H1 (cell line): ENCODE data around the gene KLHL7. TPM values are rescaled to one million over a fixed set of nuclear protein-coding genes. Genes with fewer than 3 reads are reported as not detected.

Source experiments
- BACH1 ChIP-seq: IDR thresholded peaks from 2 replicates; pipeline ENCODE4 v1.6.1; 2012; ENCODE audit warnings: low read length, improper control_type of control experiment
- CBX5 ChIP-seq: fragments of 300-800, 300-1000 bp; sonication (generic); IDR thresholded peaks from 2 replicates; pipeline ENCODE4 v1.7.1; 2016; ENCODE audit warnings: antibody characterized with exemption, low read length, low read depth
- CREB1 ChIP-seq: IDR thresholded peaks from 2 replicates; pipeline ENCODE4 v1.6.1; 2012; ENCODE audit warnings: inconsistent platforms
- EGR1 ChIP-seq: IDR thresholded peaks from 2 replicates; pipeline ENCODE4 v1.6.1; 2011; ENCODE audit warnings: low read depth, low read length, borderline replicate concordance
- HDAC2 ChIP-seq, 2 experiments: fragments of 300-600 bp in 1 of 2; sonication (generic) in 1 of 2; IDR thresholded peaks; 2 replicates each; pipeline ENCODE4 v1.6.1; 2011 to 2012; ENCODE audit warnings: low read depth in 2 of 2, low read length in 2 of 2, mild to moderate bottlenecking in 2 of 2, moderate library complexity in 2 of 2, borderline replicate concordance in 1 of 2, inconsistent platforms in 1 of 2
- HDAC6 ChIP-seq: IDR thresholded peaks from one replicate; pipeline ENCODE4 v1.7.1; 2012; ENCODE audit warnings: low read depth, mild to moderate bottlenecking, inconsistent platforms, low read length, moderate library complexity
- NRF1 ChIP-seq: IDR thresholded peaks from 2 replicates; pipeline ENCODE4 v1.6.1; 2011; ENCODE audit warnings: mild to moderate bottlenecking, low read depth, low read length, improper control_type of control experiment
- POLR2AphosphoS5 ChIP-seq: IDR thresholded peaks from 2 replicates; pipeline ENCODE4 v1.6.1; 2011; ENCODE audit warnings: low read depth, low read length
- SP1 ChIP-seq: IDR thresholded peaks from 2 replicates; pipeline ENCODE4 v1.6.1; 2011; ENCODE audit warnings: low read depth, low read length
- TCF12 ChIP-seq: IDR thresholded peaks from 2 replicates; pipeline ENCODE4 v1.6.1; 2011; ENCODE audit warnings: low read depth, mild to moderate bottlenecking, low read length
- polyA plus RNA-seq, 7 experiments: library from polyadenylated mRNA; depleted of rRNA in 3 of 7; stranded (reverse) in 5 of 7; unstranded in 2 of 7; fragments of >200 nt in 5 of 7; fragments of 200-250 nt in 2 of 7; gene quantifications; 1 replicate in 5 of 7; 2 replicates in 1 of 7; 4 replicates in 1 of 7; pipeline versions ENCODE4 v1.2.1 to v1.2.3, GENCODE V29; 2011 to 2013; ENCODE audit warnings: missing spikeins in 2 of 7, mixed read lengths in 2 of 7
- total RNA-seq: library from RNA; stranded (reverse); fragmentation: NEBNext Ultra II Directional; extraction: Animal tissue kit (Norgen Biotek cat#: 25700); gene quantifications from 2 replicates; pipeline ENCODE4 v1.2.1, GENCODE V29; 2021
- TF ChIP-seq, protein P1 (sequence below): fragments of 300-600 bp; sonication (generic); IDR thresholded peaks from 2 replicates; pipeline ENCODE4 v1.7.1; 2012; ENCODE audit warnings: low read length, moderate library complexity, mild to moderate bottlenecking, inconsistent platforms; ENCODE audit not compliant: insufficient replicate concordance

The KLHL7 gene
- total and polyA plus RNA-seq, 2 of the 8 experiments (the other 6 are each of a cell fraction or from before 2014, with no cell fraction given) = 65.3 to 115 TPM

DNA sequence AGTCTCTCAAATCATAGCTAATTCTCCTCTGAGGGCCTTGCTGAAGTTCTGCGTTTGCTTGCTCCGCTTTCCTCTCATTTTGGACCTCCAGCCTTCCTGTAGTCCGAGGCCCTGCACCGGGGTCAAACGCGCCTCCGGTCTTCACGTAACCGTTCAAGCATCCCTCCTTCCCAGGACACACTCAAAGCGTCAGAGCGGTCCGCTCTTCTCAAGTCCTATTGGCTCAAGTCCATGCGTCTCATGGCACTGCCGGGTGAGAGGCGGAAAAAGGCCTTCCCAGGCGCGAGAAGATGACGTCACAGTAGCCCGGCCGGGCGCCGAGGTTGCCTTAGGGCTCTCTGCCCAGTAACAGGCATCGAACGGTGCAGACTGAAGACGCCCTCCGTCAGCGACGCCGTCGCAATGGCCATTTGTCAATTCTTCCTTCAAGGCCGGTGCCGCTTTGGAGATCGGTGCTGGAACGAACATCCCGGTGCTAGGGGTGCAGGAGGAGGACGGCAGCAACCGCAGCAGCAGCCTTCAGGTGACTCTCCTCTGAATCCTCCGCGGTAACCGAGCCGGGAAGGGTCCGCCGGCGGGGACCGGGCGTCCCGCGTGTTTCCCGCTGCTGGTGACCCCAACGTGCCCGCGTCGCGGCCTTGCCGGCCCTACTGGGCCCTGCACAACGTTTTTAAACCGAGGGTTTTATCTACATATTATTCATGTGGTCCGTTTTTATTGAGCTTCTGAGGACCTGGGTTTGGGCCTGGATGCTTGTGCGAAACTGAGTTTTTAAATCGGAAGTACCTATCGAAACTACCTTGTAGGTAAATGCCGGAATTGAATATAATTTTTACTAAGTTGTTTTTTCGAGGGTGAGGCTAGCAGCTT is 76.3 kb downstream of the KLHL7 start, which contains the start of gene NUP42 (continued):
- TF ChIP-seq, protein P1, sequence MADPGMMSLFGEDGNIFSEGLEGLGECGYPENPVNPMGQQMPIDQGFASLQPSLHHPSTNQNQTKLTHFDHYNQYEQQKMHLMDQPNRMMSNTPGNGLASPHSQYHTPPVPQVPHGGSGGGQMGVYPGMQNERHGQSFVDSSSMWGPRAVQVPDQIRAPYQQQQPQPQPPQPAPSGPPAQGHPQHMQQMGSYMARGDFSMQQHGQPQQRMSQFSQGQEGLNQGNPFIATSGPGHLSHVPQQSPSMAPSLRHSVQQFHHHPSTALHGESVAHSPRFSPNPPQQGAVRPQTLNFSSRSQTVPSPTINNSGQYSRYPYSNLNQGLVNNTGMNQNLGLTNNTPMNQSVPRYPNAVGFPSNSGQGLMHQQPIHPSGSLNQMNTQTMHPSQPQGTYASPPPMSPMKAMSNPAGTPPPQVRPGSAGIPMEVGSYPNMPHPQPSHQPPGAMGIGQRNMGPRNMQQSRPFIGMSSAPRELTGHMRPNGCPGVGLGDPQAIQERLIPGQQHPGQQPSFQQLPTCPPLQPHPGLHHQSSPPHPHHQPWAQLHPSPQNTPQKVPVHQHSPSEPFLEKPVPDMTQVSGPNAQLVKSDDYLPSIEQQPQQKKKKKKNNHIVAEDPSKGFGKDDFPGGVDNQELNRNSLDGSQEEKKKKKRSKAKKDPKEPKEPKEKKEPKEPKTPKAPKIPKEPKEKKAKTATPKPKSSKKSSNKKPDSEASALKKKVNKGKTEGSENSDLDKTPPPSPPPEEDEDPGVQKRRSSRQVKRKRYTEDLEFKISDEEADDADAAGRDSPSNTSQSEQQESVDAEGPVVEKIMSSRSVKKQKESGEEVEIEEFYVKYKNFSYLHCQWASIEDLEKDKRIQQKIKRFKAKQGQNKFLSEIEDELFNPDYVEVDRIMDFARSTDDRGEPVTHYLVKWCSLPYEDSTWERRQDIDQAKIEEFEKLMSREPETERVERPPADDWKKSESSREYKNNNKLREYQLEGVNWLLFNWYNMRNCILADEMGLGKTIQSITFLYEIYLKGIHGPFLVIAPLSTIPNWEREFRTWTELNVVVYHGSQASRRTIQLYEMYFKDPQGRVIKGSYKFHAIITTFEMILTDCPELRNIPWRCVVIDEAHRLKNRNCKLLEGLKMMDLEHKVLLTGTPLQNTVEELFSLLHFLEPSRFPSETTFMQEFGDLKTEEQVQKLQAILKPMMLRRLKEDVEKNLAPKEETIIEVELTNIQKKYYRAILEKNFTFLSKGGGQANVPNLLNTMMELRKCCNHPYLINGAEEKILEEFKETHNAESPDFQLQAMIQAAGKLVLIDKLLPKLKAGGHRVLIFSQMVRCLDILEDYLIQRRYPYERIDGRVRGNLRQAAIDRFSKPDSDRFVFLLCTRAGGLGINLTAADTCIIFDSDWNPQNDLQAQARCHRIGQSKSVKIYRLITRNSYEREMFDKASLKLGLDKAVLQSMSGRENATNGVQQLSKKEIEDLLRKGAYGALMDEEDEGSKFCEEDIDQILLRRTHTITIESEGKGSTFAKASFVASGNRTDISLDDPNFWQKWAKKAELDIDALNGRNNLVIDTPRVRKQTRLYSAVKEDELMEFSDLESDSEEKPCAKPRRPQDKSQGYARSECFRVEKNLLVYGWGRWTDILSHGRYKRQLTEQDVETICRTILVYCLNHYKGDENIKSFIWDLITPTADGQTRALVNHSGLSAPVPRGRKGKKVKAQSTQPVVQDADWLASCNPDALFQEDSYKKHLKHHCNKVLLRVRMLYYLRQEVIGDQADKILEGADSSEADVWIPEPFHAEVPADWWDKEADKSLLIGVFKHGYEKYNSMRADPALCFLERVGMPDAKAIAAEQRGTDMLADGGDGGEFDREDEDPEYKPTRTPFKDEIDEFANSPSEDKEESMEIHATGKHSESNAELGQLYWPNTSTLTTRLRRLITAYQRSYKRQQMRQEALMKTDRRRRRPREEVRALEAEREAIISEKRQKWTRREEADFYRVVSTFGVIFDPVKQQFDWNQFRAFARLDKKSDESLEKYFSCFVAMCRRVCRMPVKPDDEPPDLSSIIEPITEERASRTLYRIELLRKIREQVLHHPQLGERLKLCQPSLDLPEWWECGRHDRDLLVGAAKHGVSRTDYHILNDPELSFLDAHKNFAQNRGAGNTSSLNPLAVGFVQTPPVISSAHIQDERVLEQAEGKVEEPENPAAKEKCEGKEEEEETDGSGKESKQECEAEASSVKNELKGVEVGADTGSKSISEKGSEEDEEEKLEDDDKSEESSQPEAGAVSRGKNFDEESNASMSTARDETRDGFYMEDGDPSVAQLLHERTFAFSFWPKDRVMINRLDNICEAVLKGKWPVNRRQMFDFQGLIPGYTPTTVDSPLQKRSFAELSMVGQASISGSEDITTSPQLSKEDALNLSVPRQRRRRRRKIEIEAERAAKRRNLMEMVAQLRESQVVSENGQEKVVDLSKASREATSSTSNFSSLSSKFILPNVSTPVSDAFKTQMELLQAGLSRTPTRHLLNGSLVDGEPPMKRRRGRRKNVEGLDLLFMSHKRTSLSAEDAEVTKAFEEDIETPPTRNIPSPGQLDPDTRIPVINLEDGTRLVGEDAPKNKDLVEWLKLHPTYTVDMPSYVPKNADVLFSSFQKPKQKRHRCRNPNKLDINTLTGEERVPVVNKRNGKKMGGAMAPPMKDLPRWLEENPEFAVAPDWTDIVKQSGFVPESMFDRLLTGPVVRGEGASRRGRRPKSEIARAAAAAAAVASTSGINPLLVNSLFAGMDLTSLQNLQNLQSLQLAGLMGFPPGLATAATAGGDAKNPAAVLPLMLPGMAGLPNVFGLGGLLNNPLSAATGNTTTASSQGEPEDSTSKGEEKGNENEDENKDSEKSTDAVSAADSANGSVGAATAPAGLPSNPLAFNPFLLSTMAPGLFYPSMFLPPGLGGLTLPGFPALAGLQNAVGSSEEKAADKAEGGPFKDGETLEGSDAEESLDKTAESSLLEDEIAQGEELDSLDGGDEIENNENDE = no peak
- TF ChIP-seq CREB1 = peak; percentile 99
- TF ChIP-seq EGR1 = no peak
- no peak for TF ChIP-seq BACH1
- no peak for TF ChIP-seq NRF1
- TF ChIP-seq HDAC2 (IDR thresholded peaks at IDR 0.05; ENCODE audit: borderline replicate concordance in 1 of 2, low read depth in 2 of 2, low read length in 2 of 2) = peak in 1 of 2 experiments; percentile 65; a peak in 1 of 4 replicates
- TF ChIP-seq HDAC6 = no peak
- peak; percentile 59; the same call in 1 of the 2 replicates for TF ChIP-seq SP1
- TF ChIP-seq TCF12 = no peak
- peak; percentile 94 for TF ChIP-seq POLR2AphosphoS5
- no peak for TF ChIP-seq CBX5
